Putamen (tissue), 1 donor: ENCODE data around the gene ATP8B4.
A peak's percentile ranks its signal among the peaks of the same experiment; 100 is the strongest.
"Not testable (repeated sequence)": the region's sequence is repeated elsewhere in the genome, so short reads cannot be mapped to it uniquely, and the experiment has no call there.

Experiments used
- DNase-seq: peaks from one replicate; pipeline ENCODE4 v3.0.0-alpha.2; 2016; ENCODE audit warnings: low spot score

ATP8B4 gene

GRCh38 chr15:50119063-50120040, at the start of gene ATP8B4:
ATP8B4 (minus strand) TSS chr15:50119233; CDS start chr15:50106966, 12,267 bp downstream.
- no peak for DNase-seq

GRCh38 chr15:50168379-50168778, 49.3 kb upstream of the ATP8B4 start:
- DNase-seq, result no peak

- no peak for DNase-seq
Measured at GRCh38 chr15:50167110-50167509, 48.1 kb upstream of the ATP8B4 start.

- no peak for DNase-seq
Measured at GRCh38 chr15:50166216-50166615, 47.2 kb upstream of the ATP8B4 start.

- no peak for DNase-seq
Measured at GRCh38 chr15:50164458-50164857, 45.4 kb upstream of the ATP8B4 start.

- no peak for DNase-seq
Measured at GRCh38 chr15:50163719-50164410, 44.8 kb upstream of the ATP8B4 start.

GRCh38 chr15:50162969-50163718, 44.1 kb upstream of the ATP8B4 start:
- no peak for DNase-seq

GRCh38 chr15:50158236-50158635, 39.2 kb upstream of the ATP8B4 start:
- DNase-seq, result not testable (repeated sequence)

- DNase-seq, result no peak
Measured at GRCh38 chr15:50151476-50151875, 32.4 kb upstream of the ATP8B4 start.

- DNase-seq, result no peak
Measured at GRCh38 chr15:50150851-50151250, 31.8 kb upstream of the ATP8B4 start.

GRCh38 chr15:50150349-50150748, 31.3 kb upstream of the ATP8B4 start:
- no peak for DNase-seq

- no peak for DNase-seq
Measured at GRCh38 chr15:50149090-50149489, 30.1 kb upstream of the ATP8B4 start.

- DNase-seq, result no peak
Measured at GRCh38 chr15:50148362-50148963, 29.4 kb upstream of the ATP8B4 start.

- DNase-seq, result no peak
Measured at GRCh38 chr15:50146632-50147031, 27.6 kb upstream of the ATP8B4 start.

- peak; percentile 66 for DNase-seq
Measured at GRCh38 chr15:50145451-50145872, 26.4 kb upstream of the ATP8B4 start.

GRCh38 chr15:50144341-50145120, 25.5 kb upstream of the ATP8B4 start:
- DNase-seq, result no peak

- no peak for DNase-seq
Measured at GRCh38 chr15:50143255-50143860, 24.3 kb upstream of the ATP8B4 start.

GRCh38 chr15:50141856-50142255, 22.8 kb upstream of the ATP8B4 start:
- no peak for DNase-seq

GRCh38 chr15:50140983-50141382, 21.9 kb upstream of the ATP8B4 start:
- no peak for DNase-seq

GRCh38 chr15:50140098-50140497, 21.1 kb upstream of the ATP8B4 start:
- no peak for DNase-seq

- no peak for DNase-seq
Measured at GRCh38 chr15:50138391-50138790, 19.4 kb upstream of the ATP8B4 start.
